Smooth muscle cell (in vitro differentiated cells): ENCODE measurements around the gene LMLN. TPM values are rescaled to one million over a fixed set of nuclear protein-coding genes. Genes with fewer than 3 reads are reported as not detected.

Experiments used
- DNase-seq: peaks from one replicate; lab custom pipeline; 2025; ENCODE audit not compliant: unreplicated experiment; lab: John Stamatoyannopoulos, UW
- H2AFZ ChIP-seq: fragments of 200-600 bp; sonication (generic); 2 replicates; pipeline ENCODE4 v1.6.0; 2016; ENCODE audit warnings: antibody characterized with exemption, low read depth, mild to moderate bottlenecking
- H3F3A ChIP-seq: fragments of 200-600 bp; sonication (generic); 2 replicates; pipeline ENCODE4 v1.6.0; 2017; ENCODE audit warnings: antibody characterized with exemption, low read depth
- H3K27ac ChIP-seq: fragments of 200-600 bp; sonication (generic); 2 replicates; pipeline ENCODE4 v1.5.1; 2016; ENCODE audit warnings: low read depth, mild to moderate bottlenecking
- H3K27me3 ChIP-seq: fragments of 200-600 bp; sonication (generic); 2 replicates; pipeline ENCODE4 v1.6.1; 2016; ENCODE audit warnings: low read depth, mild to moderate bottlenecking
- H3K36me3 ChIP-seq: fragments of 200-600 bp; sonication (generic); 2 replicates; pipeline ENCODE4 v1.5.1; 2016; ENCODE audit warnings: low read depth
- H3K4me1 ChIP-seq: fragments of 200-600 bp; sonication (generic); 2 replicates; pipeline ENCODE4 v1.5.1; 2016; ENCODE audit warnings: low read depth
- H3K4me2 ChIP-seq: fragments of 200-600 bp; sonication (generic); 2 replicates; pipeline ENCODE4 v1.6.0; 2016; ENCODE audit warnings: mild to moderate bottlenecking
- H3K4me3 ChIP-seq: fragments of 200-600 bp; sonication (generic); 2 replicates; pipeline ENCODE4 v1.5.1; 2016; ENCODE audit warnings: mild to moderate bottlenecking
- H3K79me2 ChIP-seq: fragments of 200-600 bp; sonication (generic); 2 replicates; pipeline ENCODE4 v1.6.0; 2016; ENCODE audit warnings: low read depth, mild to moderate bottlenecking
- H3K9ac ChIP-seq: fragments of 200-600 bp; sonication (generic); 2 replicates; pipeline ENCODE4 v1.6.0; 2016; ENCODE audit warnings: low read depth
- H3K9me3 ChIP-seq: fragments of 200-600 bp; sonication (generic); replicated peaks from 2 replicates; pipeline ENCODE4 v1.5.1; 2016; ENCODE audit warnings: low read depth
- H4K20me1 ChIP-seq: fragments of 200-600 bp; sonication (generic); 2 replicates; pipeline ENCODE4 v1.6.0; 2016; ENCODE audit warnings: low read depth
- CTCF ChIP-seq: fragments of 200-600 bp; sonication (generic); IDR thresholded peaks from 2 replicates; pipeline ENCODE4 v1.5.1; 2017; ENCODE audit warnings: borderline replicate concordance, mild to moderate bottlenecking, antibody characterized with exemption; ENCODE audit not compliant: insufficient read depth, poor library complexity, severe bottlenecking
- WGBS: methylation state at CpG from one replicate; pipeline ENCODE4 v1.1.7; 2016; ENCODE audit warnings: low lambda C conversion rate; 5-methylcytosine and 5-hydroxymethylcytosine counted together
- polyA plus RNA-seq: library from polyadenylated mRNA; unstranded; fragments of >200 nt; fragmentation: Nextera tagmentation; extraction: Ambion mirVana; gene quantifications from 2 replicates; pipeline ENCODE4 v1.2.1, GENCODE V29; 2016
- total RNA-seq: library from RNA; depleted of rRNA; stranded (reverse); fragments of >200 nt; gene quantifications from 2 replicates; pipeline ENCODE4 v1.2.3, GENCODE V29; 2014

The LMLN gene
- total and polyA plus RNA-seq, 2 experiments from 2014 or later, result 2.1 to 7.8 TPM

GRCh38 chr3:198070871-198071270 lies 110.9 kb downstream of the LMLN start:
- H4K20me1 ChIP-seq, result no peaks in the 10 kb centered on the region
- no peaks in the 10 kb centered on the region for H3K9me3 ChIP-seq
- H3K4me2 ChIP-seq, result no peak overlapping the region
- H3K4me1 ChIP-seq, result no peaks in the 10 kb centered on the region
- no peak overlapping the region for H3K9ac ChIP-seq
- no peaks in the 10 kb centered on the region for H3K36me3 ChIP-seq
- no peak for DNase-seq
- TF ChIP-seq CTCF, result no peak
- no peak overlapping the region for H2AFZ ChIP-seq
- peaks cover 14% of the 10 kb centered on the region for H3F3A ChIP-seq
- WGBS, result 79% methylated on average over 5 of the region's 5 CpGs
- H3K4me3 ChIP-seq, result no peak overlapping the region
- no peaks in the 10 kb centered on the region for H3K79me2 ChIP-seq
- H3K27ac ChIP-seq, result peak overlapping the region; percentile 73
- H3K27me3 ChIP-seq, result peaks cover 49% of the 10 kb centered on the region

DNA sequence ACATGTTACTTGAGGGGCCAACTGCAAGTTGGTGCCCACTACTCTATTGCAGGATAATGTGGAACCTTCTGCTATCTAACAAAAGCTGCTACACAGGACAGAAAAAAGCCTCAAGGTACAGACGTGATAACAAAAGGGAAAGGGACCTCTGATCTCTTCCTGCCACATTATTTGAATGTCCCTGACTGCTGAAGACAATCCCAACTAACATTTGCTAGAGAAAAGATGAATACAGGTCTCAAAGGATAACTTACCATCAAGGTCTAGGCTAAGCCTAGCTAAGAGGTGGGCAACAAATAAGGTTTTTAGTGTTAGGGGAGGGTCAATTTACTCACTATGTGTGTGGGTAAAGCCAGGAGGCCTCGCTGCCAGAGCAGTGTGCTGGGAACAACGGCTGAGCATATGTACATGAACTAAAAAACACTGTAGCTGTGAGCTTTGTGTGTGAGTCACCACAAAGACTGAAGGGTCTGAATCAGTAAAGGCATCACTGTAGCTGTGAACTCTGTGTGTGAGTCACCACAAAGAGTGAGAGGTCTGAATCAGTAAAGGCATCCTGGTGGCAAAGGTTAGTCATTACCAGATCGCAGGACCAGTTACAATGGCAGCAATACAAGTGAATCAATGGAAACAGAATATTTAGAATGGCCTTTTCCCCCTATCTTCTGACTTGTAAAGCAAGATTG lies 111.7 kb downstream of the LMLN start:
- H3K9me3 ChIP-seq, result no peaks in the 10 kb centered on the region
- peaks cover 58% of the 10 kb centered on the region for H3K27me3 ChIP-seq
- H3K36me3 ChIP-seq, result no peaks in the 10 kb centered on the region
- H2AFZ ChIP-seq, result no peak overlapping the region
- TF ChIP-seq CTCF, result peak; percentile 30
- no peaks in the 10 kb centered on the region for H3K79me2 ChIP-seq
- WGBS, result 9% methylated on average over 4 of the region's 4 CpGs
- peak overlapping the region; percentile 73 for H3K27ac ChIP-seq
- no peaks in the 10 kb centered on the region for H4K20me1 ChIP-seq
- no peak overlapping the region for H3K4me3 ChIP-seq
- DNase-seq, result no peak
- peak overlapping the region; percentile 22 for H3K4me2 ChIP-seq
- peak overlapping the region; percentile 54 for H3K9ac ChIP-seq
- no peaks in the 10 kb centered on the region for H3K4me1 ChIP-seq
- peaks cover 14% of the 10 kb centered on the region for H3F3A ChIP-seq

GRCh38 chr3:198076722-198077308 lies 116.8 kb downstream of the LMLN start:
- H4K20me1 ChIP-seq, result no peaks in the 10 kb centered on the region
- H3K4me3 ChIP-seq, result no peak overlapping the region
- H3K27me3 ChIP-seq, result peaks cover 91% of the 10 kb centered on the region
- H3K9me3 ChIP-seq, result no peaks in the 10 kb centered on the region
- no peak for DNase-seq
- 73% methylated on average over 8 of the region's 8 CpGs for WGBS
- H3K9ac ChIP-seq, result no peak overlapping the region
- no peaks in the 10 kb centered on the region for H3K79me2 ChIP-seq
- no peak overlapping the region for H3K4me2 ChIP-seq
- H3K27ac ChIP-seq, result no peak overlapping the region
- H3K36me3 ChIP-seq, result no peaks in the 10 kb centered on the region
- no peak overlapping the region for H2AFZ ChIP-seq
- no peak for TF ChIP-seq CTCF
- peaks cover 5% of the 10 kb centered on the region for H3K4me1 ChIP-seq
- H3F3A ChIP-seq, result peaks cover 6% of the 10 kb centered on the region
